SU-DHL-6 (cell line): ENCODE results near the gene KIAA2012.

Experiments used
- H2AFZ ChIP-seq: fragments of 200-600 bp; sonication (generic); 2 replicates; pipeline ENCODE4 v1.6.1; 2014; ENCODE audit warnings: low read depth, mild to moderate bottlenecking, moderate library complexity, mixed read lengths, antibody characterized with exemption, low read length; ENCODE audit not compliant: severe bottlenecking
- H3F3A ChIP-seq: fragments of 200-600 bp; shearing (Covaris generic); 2 replicates; pipeline ENCODE4 v1.6.0; 2016; ENCODE audit warnings: antibody characterized with exemption, mild to moderate bottlenecking; ENCODE audit not compliant: insufficient read depth
- H3K27ac ChIP-seq: fragments of 200-600 bp; sonication (generic); 2 replicates; pipeline ENCODE4 v1.5.1; 2016; ENCODE audit warnings: low read depth, mild to moderate bottlenecking, low read length, moderate library complexity, mixed read lengths
- H3K27me3 ChIP-seq: fragments of 200-600 bp; sonication (generic), shearing (Covaris generic); 2 replicates; pipeline ENCODE4 v1.6.0; 2014; ENCODE audit warnings: mild to moderate bottlenecking, low read length
- H3K36me3 ChIP-seq: fragments of 200-600 bp; sonication (generic); 2 replicates; pipeline ENCODE4 v1.6.1; 2014; ENCODE audit warnings: mild to moderate bottlenecking, low read length, mixed read lengths
- H3K4me2 ChIP-seq: fragments of 300-600, 200-600 bp; shearing (Covaris generic), sonication (generic); 2 replicates; pipeline ENCODE4 v1.6.0; 2014; ENCODE audit warnings: low read length, low read depth, mild to moderate bottlenecking; ENCODE audit not compliant: poor library complexity, severe bottlenecking
- H3K4me3 ChIP-seq: fragments of 200-600 bp; sonication (generic); 2 replicates; pipeline ENCODE4 v1.5.1; 2014; ENCODE audit warnings: antibody characterized with exemption, low read length, mild to moderate bottlenecking, mixed read lengths; ENCODE audit not compliant: insufficient read depth, poor library complexity, severe bottlenecking
- H3K79me2 ChIP-seq: fragments of 200-600 bp; sonication (generic); 2 replicates; pipeline ENCODE4 v1.6.1; 2014; ENCODE audit warnings: mild to moderate bottlenecking, low read length, moderate library complexity; ENCODE audit not compliant: insufficient read depth
- H3K9ac ChIP-seq: fragments of 200-600 bp; sonication (generic); 2 replicates; pipeline ENCODE4 v1.7.0; 2014; ENCODE audit warnings: mild to moderate bottlenecking, low read length
- H3K9me2 ChIP-seq: fragments of 200-600 bp; sonication (generic); replicated peaks from 2 replicates; pipeline ENCODE4 v1.6.1; 2014; ENCODE audit warnings: low read length; ENCODE audit not compliant: insufficient read depth
- H3K9me3 ChIP-seq: fragments of 200-600 bp; sonication (generic); 2 replicates; pipeline ENCODE4 v1.6.1; 2014; ENCODE audit warnings: low read length, mixed read lengths; ENCODE audit not compliant: insufficient read depth
- H4K20me1 ChIP-seq: fragments of 200-600 bp; sonication (generic); 2 replicates; pipeline ENCODE4 v1.6.1; 2014; ENCODE audit warnings: low read depth, mild to moderate bottlenecking, antibody characterized with exemption, low read length, moderate library complexity, mixed read lengths
- CTCF ChIP-seq: fragments of 200-600 bp; sonication (generic); IDR thresholded peaks from one replicate; pipeline ENCODE4 v1.5.1; 2017; ENCODE audit warnings: antibody characterized with exemption, mild to moderate bottlenecking, low read length, moderate library complexity; ENCODE audit not compliant: insufficient read depth, poor library complexity, severe bottlenecking
- EZH2phosphoT487 ChIP-seq: fragments of 200-600 bp; sonication (generic), shearing (Covaris generic); conservative IDR thresholded peaks from 2 replicates; pipeline ENCODE4 v1.6.1; 2018; ENCODE audit warnings: mild to moderate bottlenecking, antibody characterized with exemption, low read length, moderate library complexity, mixed read lengths

KIAA2012 gene

GRCh38 chr2:202158796-202159195 is 85.7 kb downstream of the KIAA2012 start:
- Histone ChIP-seq H3K79me2 (no peaks in the 10 kb centered on the region), H3F3A (no peaks in the 10 kb centered on the region), H3K27me3 (no peaks in the 10 kb centered on the region), H4K20me1 (no peaks in the 10 kb centered on the region), H3K27ac (no peak overlapping the region), H3K9me3 (no peaks in the 10 kb centered on the region), H3K9ac (no peak overlapping the region), H3K36me3 (no peaks in the 10 kb centered on the region), H3K4me2 (no peak overlapping the region), H2AFZ (no peak overlapping the region), H3K9me2 (no peaks in the 10 kb centered on the region), H3K4me3 (no peak overlapping the region)
- TF ChIP-seq EZH2phosphoT487 (no peak), CTCF (no peak)

- TF ChIP-seq EZH2phosphoT487, result no peak
- no peak for TF ChIP-seq CTCF
- no peaks in the 10 kb centered on the region for H3K79me2 ChIP-seq
Observed at GRCh38 chr2:202161151-202161835, 88.2 kb downstream of the KIAA2012 start.

GRCh38 chr2:202164411-202164810 is 91.4 kb downstream of the KIAA2012 start:
- no peaks in the 10 kb centered on the region for H3F3A ChIP-seq
- no peak overlapping the region for H3K27ac ChIP-seq

More at GRCh38 chr2:202161151-202161835, 88.2 kb downstream of the KIAA2012 start:
- no peaks in the 10 kb centered on the region for H3K9me2 ChIP-seq
- H3K27ac ChIP-seq, result no peak overlapping the region
- H3K36me3 ChIP-seq, result no peaks in the 10 kb centered on the region
- H3F3A ChIP-seq, result no peaks in the 10 kb centered on the region
- H3K9me3 ChIP-seq, result no peaks in the 10 kb centered on the region
- H3K4me2 ChIP-seq, result no peak overlapping the region
- H3K9ac ChIP-seq, result no peak overlapping the region
- no peaks in the 10 kb centered on the region for H4K20me1 ChIP-seq
- no peaks in the 10 kb centered on the region for H3K27me3 ChIP-seq
- no peak overlapping the region for H2AFZ ChIP-seq
- H3K4me3 ChIP-seq, result no peak overlapping the region

More at GRCh38 chr2:202164411-202164810, 91.4 kb downstream of the KIAA2012 start:
- Histone ChIP-seq H3K4me3 (no peak overlapping the region), H3K36me3 (no peaks in the 10 kb centered on the region), H4K20me1 (no peaks in the 10 kb centered on the region), H3K27me3 (no peaks in the 10 kb centered on the region), H3K9ac (no peak overlapping the region), H3K9me2 (no peaks in the 10 kb centered on the region), H3K9me3 (no peaks in the 10 kb centered on the region), H2AFZ (no peak overlapping the region), H3K79me2 (no peaks in the 10 kb centered on the region), H3K4me2 (no peak overlapping the region)
- no peak for TF ChIP-seq EZH2phosphoT487
- no peak for TF ChIP-seq CTCF
